K562 (cell line): Measurements from ENCODE around the gene C1QTNF2.

Experiments
- CREB1 ChIP-seq, 2 experiments: sonication (generic) in 1 of 2; formaldehyde crosslinking in 1 of 2; IDR thresholded peaks; 2 replicates each; pipeline versions ENCODE4 v1.6.1 to v1.8.0; 2012 to 2022; ENCODE audit warnings: inconsistent platforms in 1 of 2, mild to moderate bottlenecking in 1 of 2, missing genetic modification reagents in 1 of 2, moderate library complexity in 1 of 2
- CTCF ChIP-seq, 3 experiments: IDR thresholded peaks in 2 of 3; conservative IDR thresholded peaks in 1 of 3; 2 replicates each; pipeline ENCODE4 v1.5.1; 2011 to 2012; ENCODE audit warnings: low read length in 3 of 3, mild to moderate bottlenecking in 3 of 3, control low read depth in 2 of 3, improper control_type of control experiment in 1 of 3, inconsistent platforms in 1 of 3, low read depth in 1 of 3, mixed read lengths in 1 of 3, moderate library complexity in 1 of 3; ENCODE audit not compliant: insufficient read depth in 2 of 3
- EP300 ChIP-seq: IDR thresholded peaks from 2 replicates; pipeline ENCODE4 v1.6.1; 2012; ENCODE audit warnings: low read length, improper control_type of control experiment
- NFATC3 ChIP-seq: fragments of 450-650 bp; IDR thresholded peaks from 2 replicates; pipeline ENCODE4 v1.6.1; 2017; ENCODE audit warnings: mild to moderate bottlenecking
- POLR2A ChIP-seq: fragments of 450-650 bp; conservative IDR thresholded peaks from 2 replicates; pipeline ENCODE4 v1.6.1; 2016
- SIN3B ChIP-seq: fragments of 450-650 bp; IDR thresholded peaks from 2 replicates; pipeline ENCODE4 v1.6.1; 2017; ENCODE audit warnings: low read depth, mild to moderate bottlenecking, moderate library complexity

GRCh38 chr5:160385496-160385895, 15.1 kb upstream of the C1QTNF2 start:
- TF ChIP-seq CTCF (IDR thresholded peaks at IDR 0.05 in 2 of 3, conservative IDR thresholded peaks at IDR 0.05 in 1 of 3; ENCODE audit: insufficient read depth in 2 of 3, low read depth in 1 of 3, low read length in 3 of 3) (no peak), EP300 (no peak), NFATC3 (no peak), POLR2A (no peak), CREB1 (IDR thresholded peaks at IDR 0.05) (no peak), CREB1 (CRISPR knock-in tag; IDR thresholded peaks at IDR 0.05) (no peak), SIN3B (no peak)
